RPMI8226 (cell line): ENCODE measurements around the gene NRXN3.

Source experiments
- DNase-seq: peaks from one replicate; pipeline ENCODE4 v3.0.0-alpha.2; 2015

The NRXN3 gene

GRCh38 chr14:78175412-78175811, 5.2 kb downstream of the NRXN3 start:
- DNase-seq, result no peak

- no peak for DNase-seq
Observed at GRCh38 chr14:78178071-78178470, 7.9 kb downstream of the NRXN3 start.

- no peak for DNase-seq
Observed at GRCh38 chr14:78178971-78179370, 8.8 kb downstream of the NRXN3 start.

- no peak for DNase-seq
Observed at GRCh38 chr14:78181270-78181669, 11.1 kb downstream of the NRXN3 start.

GRCh38 chr14:78182722-78183121, 12.5 kb downstream of the NRXN3 start:
- no peak for DNase-seq

GRCh38 chr14:78184157-78184556, 14.0 kb downstream of the NRXN3 start:
- no peak for DNase-seq

- no peak for DNase-seq
Observed at GRCh38 chr14:78186277-78186676, 16.1 kb downstream of the NRXN3 start.

GRCh38 chr14:78188882-78189281, 18.7 kb downstream of the NRXN3 start:
- DNase-seq, result no peak

- DNase-seq, result no peak
Observed at GRCh38 chr14:78195431-78195830, 25.3 kb downstream of the NRXN3 start.

- DNase-seq, result no peak
Observed at GRCh38 chr14:78196323-78196722, 26.1 kb downstream of the NRXN3 start.

GRCh38 chr14:78197051-78197450, 26.9 kb downstream of the NRXN3 start:
- no peak for DNase-seq

- DNase-seq, result no peak
Observed at GRCh38 chr14:78202163-78202562, 32.0 kb downstream of the NRXN3 start.

GRCh38 chr14:78202976-78203375, 32.8 kb downstream of the NRXN3 start:
- no peak for DNase-seq

GRCh38 chr14:78207414-78207813, 37.2 kb downstream of the NRXN3 start:
- no peak for DNase-seq

GRCh38 chr14:78220273-78220672, 50.1 kb downstream of the NRXN3 start:
- no peak for DNase-seq

GRCh38 chr14:78222746-78223145, 52.6 kb downstream of the NRXN3 start:
- no peak for DNase-seq

- DNase-seq, result no peak
Observed at GRCh38 chr14:78227248-78228077, 57.3 kb downstream of the NRXN3 start.

- DNase-seq, result no peak
Observed at GRCh38 chr14:78228702-78229327, 58.6 kb downstream of the NRXN3 start.

- DNase-seq, result no peak
Observed at GRCh38 chr14:78232231-78233000, 62.2 kb downstream of the NRXN3 start.

- no peak for DNase-seq
Observed at GRCh38 chr14:78238141-78238540, 68.0 kb downstream of the NRXN3 start.

GRCh38 chr14:78240567-78240966, 70.4 kb downstream of the NRXN3 start:
- DNase-seq, result no peak

- no peak for DNase-seq
Observed at GRCh38 chr14:78242086-78242485, 71.9 kb downstream of the NRXN3 start.

GRCh38 chr14:78243187-78243586, 73.0 kb downstream of the NRXN3 start:
- DNase-seq, result no peak

- DNase-seq, result no peak
Observed at GRCh38 chr14:78245238-78245637, 75.1 kb downstream of the NRXN3 start.
